GM12878 (cell line): ENCODE measurements around the gene ADAM19. TPM values are rescaled to one million over a fixed set of nuclear protein-coding genes. Genes with fewer than 3 reads are reported as not detected.
A peak's percentile ranks its signal among the peaks of the same experiment; 100 is the strongest.

Experiments
- ATF3 ChIP-seq: IDR thresholded peaks from 2 replicates; pipeline ENCODE4 v1.6.1; 2011; ENCODE audit warnings: low read depth, mild to moderate bottlenecking, low read length, moderate library complexity, borderline replicate concordance; ENCODE audit errors: extremely low read depth
- ATF7 ChIP-seq: fragments of 450-650 bp; IDR thresholded peaks from 2 replicates; pipeline ENCODE4 v1.6.1; 2016; ENCODE audit warnings: low read depth, mild to moderate bottlenecking
- BACH1 ChIP-seq: fragments of 450-650 bp; IDR thresholded peaks from 2 replicates; pipeline ENCODE4 v1.6.1; 2017; ENCODE audit warnings: mild to moderate bottlenecking, borderline replicate concordance
- BMI1 ChIP-seq: fragments of 450-650 bp; IDR thresholded peaks from 2 replicates; pipeline ENCODE4 v1.6.1; 2016; ENCODE audit warnings: mild to moderate bottlenecking, moderate library complexity, borderline replicate concordance
- CBX5 ChIP-seq: sonication (generic); IDR thresholded peaks from 2 replicates; pipeline ENCODE4 v1.6.1; 2016; ENCODE audit warnings: low read depth, moderate library complexity, mild to moderate bottlenecking, inconsistent platforms
- DPF2 ChIP-seq: fragments of 450-650 bp; IDR thresholded peaks from 2 replicates; pipeline ENCODE4 v1.6.1; 2017; ENCODE audit warnings: mild to moderate bottlenecking
- EED ChIP-seq: sonication (generic); IDR thresholded peaks from 2 replicates; pipeline ENCODE4 v1.6.1; 2016; ENCODE audit warnings: antibody characterized with exemption, low read depth
- FOS ChIP-seq: IDR thresholded peaks from 3 replicates; pipeline ENCODE4 v1.6.1; 2011; ENCODE audit warnings: borderline replicate concordance; ENCODE audit not compliant: insufficient read length; ENCODE audit errors: extremely low read depth
- FOXM1 ChIP-seq: IDR thresholded peaks from 2 replicates; pipeline ENCODE4 v1.6.1; 2012; ENCODE audit warnings: low read depth, mild to moderate bottlenecking, inconsistent platforms, low read length, moderate library complexity
- GABPA ChIP-seq: IDR thresholded peaks from 2 replicates; pipeline ENCODE4 v1.6.1; 2014; ENCODE audit warnings: antibody characterized with exemption, low read depth, mild to moderate bottlenecking, inconsistent platforms
- GATAD2B ChIP-seq: fragments of 450-650 bp; conservative IDR thresholded peaks from 2 replicates; pipeline ENCODE4 v1.6.1; 2017; ENCODE audit warnings: low read depth, mild to moderate bottlenecking, moderate library complexity
- HDAC2 ChIP-seq: fragments of 200-600 bp; sonication (generic); IDR thresholded peaks from 2 replicates; pipeline ENCODE4 v1.6.1; 2017
- IKZF1 ChIP-seq: fragments of 450-650 bp; conservative IDR thresholded peaks from 2 replicates; pipeline ENCODE4 v1.6.1; 2017; ENCODE audit warnings: antibody characterized with exemption, mild to moderate bottlenecking
- IRF4 ChIP-seq: IDR thresholded peaks from 2 replicates; pipeline ENCODE4 v1.6.1; 2011; ENCODE audit warnings: low read depth, low read length
- MAX ChIP-seq: IDR thresholded peaks from 2 replicates; pipeline ENCODE4 v1.6.1; 2012; ENCODE audit warnings: low read depth, low read length, improper control_type of control experiment
- MXI1 ChIP-seq: fragments of 150-350 bp; IDR thresholded peaks from 2 replicates; pipeline ENCODE4 v1.6.1; 2011; ENCODE audit warnings: low read depth, mild to moderate bottlenecking, inconsistent platforms, low read length, improper control_type of control experiment
- NFIC ChIP-seq: IDR thresholded peaks from 2 replicates; pipeline ENCODE4 v1.6.1; 2012; ENCODE audit warnings: low read depth, mild to moderate bottlenecking, inconsistent platforms, low read length, moderate library complexity
- NKRF ChIP-seq: fragments of 450-650 bp; conservative IDR thresholded peaks from 2 replicates; pipeline ENCODE4 v1.6.1; 2017; ENCODE audit warnings: mild to moderate bottlenecking, moderate library complexity
- POLR2AphosphoS2 ChIP-seq: IDR thresholded peaks from 2 replicates; pipeline ENCODE4 v1.6.1; 2011; ENCODE audit warnings: low read depth, mild to moderate bottlenecking, low read length, improper control_type of control experiment, moderate library complexity
- RBBP5 ChIP-seq: fragments of 200-600 bp; sonication (generic); conservative IDR thresholded peaks from 2 replicates; pipeline ENCODE4 v1.6.1; 2016
- SMC3 ChIP-seq: IDR thresholded peaks from 2 replicates; pipeline ENCODE4 v1.6.1; 2011; ENCODE audit warnings: low read length, improper control_type of control experiment, borderline replicate concordance
- SP1 ChIP-seq: IDR thresholded peaks from one replicate; pipeline ENCODE4 v1.6.1; 2011; ENCODE audit warnings: low read depth, low read length
- SREBF2 ChIP-seq: IDR thresholded peaks from 2 replicates; pipeline ENCODE4 v1.6.1; 2012; ENCODE audit warnings: mild to moderate bottlenecking, low read length
- ZBTB40 ChIP-seq: fragments of 450-650 bp; IDR thresholded peaks from 2 replicates; pipeline ENCODE4 v1.6.1; 2016; ENCODE audit warnings: mild to moderate bottlenecking, moderate library complexity, borderline replicate concordance
- ZNF217 ChIP-seq: fragments of 450-650 bp; IDR thresholded peaks from 2 replicates; pipeline ENCODE4 v1.6.1; 2017; ENCODE audit warnings: antibody characterized with exemption, mild to moderate bottlenecking
- ZSCAN29 ChIP-seq: fragments of 450-650 bp; IDR thresholded peaks from 2 replicates; pipeline ENCODE4 v1.6.1; 2017; ENCODE audit warnings: mild to moderate bottlenecking, moderate library complexity
- polyA plus RNA-seq, 11 experiments: library from polyadenylated mRNA; depleted of rRNA in 4 of 11; unstranded in 6 of 11; stranded (reverse) in 5 of 11; fragments of >200 nt; fragmentation: Nextera tagmentation in 4 of 11; fragmentation: Illumina TruSeq in 1 of 11; extraction: Ambion mirVana in 4 of 11; extraction: Trizol in 1 of 11; gene quantifications; 1 replicate in 1 of 11; 2 replicates in 10 of 11; pipeline versions ENCODE4 v1.2.1 to v1.2.3, GENCODE V29; 2011 to 2016; ENCODE audit warnings: inconsistent platforms in 2 of 11, missing spikeins in 2 of 11, low read depth in 1 of 11
- total RNA-seq, 4 experiments: library from RNA; depleted of rRNA in 3 of 4; stranded (reverse); fragments of >200 nt in 3 of 4; fragmentation: Illumina TruSeq in 1 of 4; extraction: Trizol in 1 of 4; gene quantifications; 2 replicates each; pipeline versions ENCODE4 v1.2.1 to v1.2.3, GENCODE V29; 2013 to 2021
- TF ChIP-seq, protein P1 (sequence below): IDR thresholded peaks from 2 replicates; pipeline ENCODE4 v1.6.1; 2012; ENCODE audit warnings: low read depth, low read length, improper control_type of control experiment

Gene ADAM19
- total and polyA plus RNA-seq, 10 of the 15 experiments (the other 5 are each of a cell fraction or from before 2014, with no cell fraction given) = 16.0 to 92.8 (median 44.7) TPM

DNA sequence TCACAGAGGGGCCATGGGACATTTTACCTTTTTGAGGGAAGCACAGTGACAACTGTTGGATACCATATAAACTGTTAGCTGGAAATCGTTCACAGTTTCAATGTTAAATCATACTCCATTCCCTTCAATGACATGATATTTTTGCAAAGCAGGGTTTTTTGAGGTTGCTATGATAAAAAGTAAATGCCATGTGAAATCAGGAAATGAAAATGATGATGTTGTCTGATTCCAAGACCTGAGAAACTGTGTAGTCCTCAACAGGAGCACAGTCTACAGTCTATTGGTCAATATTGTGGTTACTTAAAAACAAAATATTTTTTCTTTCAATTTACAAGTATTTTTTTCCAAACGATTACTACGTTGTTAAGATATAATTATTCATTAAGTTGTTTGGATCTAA, 24.0 kb upstream of the ADAM19 start (continued):
- no peak for TF ChIP-seq ZBTB40
- peak; percentile 59; the same call in 1 of the 2 replicates for TF ChIP-seq NFIC
- no peak for TF ChIP-seq ZNF217
- no peak for TF ChIP-seq HDAC2
- no peak for TF ChIP-seq MXI1
- TF ChIP-seq FOS = no peak
- TF ChIP-seq NKRF = no peak
- TF ChIP-seq SMC3 = no peak
- TF ChIP-seq DPF2 = no peak
- TF ChIP-seq POLR2AphosphoS2 = no peak
- no peak for TF ChIP-seq ZSCAN29
- TF ChIP-seq RBBP5 = no peak
- TF ChIP-seq ATF3 = no peak
- TF ChIP-seq BACH1 = no peak
- TF ChIP-seq ATF7 = peak; percentile 40; the same call in 1 of the 2 replicates
- TF ChIP-seq GATAD2B = no peak
- TF ChIP-seq SP1 = no peak
- TF ChIP-seq EED = peak; percentile 59; the same call in 1 of the 2 replicates
- TF ChIP-seq FOXM1 = peak; percentile 40; the same call in 1 of the 2 replicates
- TF ChIP-seq IKZF1 = peak; percentile 37; the same call in 1 of the 2 replicates
- no peak for TF ChIP-seq IRF4
- no peak for TF ChIP-seq BMI1
- TF ChIP-seq SREBF2 = no peak
- TF ChIP-seq, protein P1, sequence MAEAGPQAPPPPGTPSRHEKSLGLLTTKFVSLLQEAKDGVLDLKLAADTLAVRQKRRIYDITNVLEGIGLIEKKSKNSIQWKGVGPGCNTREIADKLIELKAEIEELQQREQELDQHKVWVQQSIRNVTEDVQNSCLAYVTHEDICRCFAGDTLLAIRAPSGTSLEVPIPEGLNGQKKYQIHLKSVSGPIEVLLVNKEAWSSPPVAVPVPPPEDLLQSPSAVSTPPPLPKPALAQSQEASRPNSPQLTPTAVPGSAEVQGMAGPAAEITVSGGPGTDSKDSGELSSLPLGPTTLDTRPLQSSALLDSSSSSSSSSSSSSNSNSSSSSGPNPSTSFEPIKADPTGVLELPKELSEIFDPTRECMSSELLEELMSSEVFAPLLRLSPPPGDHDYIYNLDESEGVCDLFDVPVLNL = no peak
- TF ChIP-seq CBX5 = no peak
- no peak for TF ChIP-seq MAX
- 0 out of 2 replicates have a peak, but pooled peaks have one; percentile 17 for TF ChIP-seq GABPA
